WERI-Rb-1 (cell line): ENCODE results near the gene PYGB.

ENCODE experiments used
- DNase-seq: peaks from one replicate; pipeline ENCODE4 v3.0.0-alpha.2; 2020
- H3K27ac ChIP-seq: fragments of 250-450 bp; sonication (Bioruptor Pico); 2 replicates; pipeline ENCODE4 v1.5.1; 2020; ENCODE audit warnings: mild to moderate bottlenecking, moderate library complexity
- H3K27me3 ChIP-seq: fragments of 250-450 bp; sonication (Bioruptor Pico); 2 replicates; pipeline ENCODE4 v1.5.1; 2021; ENCODE audit warnings: mild to moderate bottlenecking, low read depth, moderate library complexity; ENCODE audit not compliant: insufficient read depth, severe bottlenecking
- H3K36me3 ChIP-seq: fragments of 250-450 bp; sonication (Bioruptor Pico); 2 replicates; pipeline ENCODE4 v1.5.1; 2020; ENCODE audit warnings: mild to moderate bottlenecking, moderate library complexity
- H3K4me3 ChIP-seq: 2 replicates; pipeline ENCODE4 v1.5.1; 2011; ENCODE audit warnings: low read depth, mild to moderate bottlenecking, control low read depth, low read length
- H3K9me3 ChIP-seq: fragments of 250-450 bp; sonication (Bioruptor Pico); 2 replicates; pipeline ENCODE4 v1.5.1; 2021; ENCODE audit warnings: mild to moderate bottlenecking, moderate library complexity; ENCODE audit not compliant: severe bottlenecking
- TF ChIP-seq, protein P1 (sequence below): IDR thresholded peaks from 2 replicates; pipeline ENCODE4 v1.5.1; 2011; ENCODE audit warnings: low read depth, mild to moderate bottlenecking, control low read depth, inconsistent platforms, low read length

The PYGB gene

DNA sequence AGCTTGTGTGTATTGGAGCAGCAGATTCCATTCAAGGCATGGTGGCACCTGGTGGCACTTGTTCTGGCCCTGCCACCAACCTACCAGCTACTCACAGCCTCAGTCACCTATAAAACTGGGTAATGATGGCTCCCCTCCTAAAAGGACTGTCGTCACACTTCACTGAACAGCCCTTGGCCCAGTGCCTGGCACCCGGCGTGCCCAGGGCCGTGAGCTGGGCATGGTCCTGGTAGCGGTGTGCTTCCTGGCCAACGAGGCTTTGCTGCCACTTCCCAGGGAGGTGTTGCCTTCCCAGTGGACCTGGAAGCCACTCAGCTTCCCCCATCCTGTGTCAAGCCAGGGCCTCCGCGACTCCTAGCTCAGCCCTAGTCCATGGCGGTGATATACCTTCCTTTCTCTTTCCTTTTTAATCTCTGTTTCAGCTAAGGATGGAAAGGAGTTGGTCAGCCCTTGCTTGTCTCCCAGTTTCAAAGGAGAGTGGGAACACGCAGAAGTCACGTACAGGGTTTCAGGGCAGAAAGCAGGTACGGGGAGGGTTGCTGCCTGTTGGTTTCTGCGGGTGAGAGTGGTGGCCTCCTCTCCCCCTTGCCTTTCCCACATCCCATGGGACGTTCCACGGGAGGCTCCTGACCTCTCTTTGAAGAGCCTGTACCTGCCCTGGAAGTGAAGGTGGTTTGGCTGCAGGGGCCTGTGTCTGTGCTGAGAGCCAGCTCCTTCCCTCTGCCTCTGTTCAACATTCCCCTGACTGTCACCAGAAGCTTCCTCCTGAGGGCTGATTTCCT, 26.9 kb upstream of the PYGB start:
- H3K27me3 ChIP-seq, result no peaks in the 10 kb centered on the region
- peaks cover 49% of the 10 kb centered on the region for H3K36me3 ChIP-seq
- no peaks in the 10 kb centered on the region for H3K9me3 ChIP-seq
- TF ChIP-seq, protein P1, sequence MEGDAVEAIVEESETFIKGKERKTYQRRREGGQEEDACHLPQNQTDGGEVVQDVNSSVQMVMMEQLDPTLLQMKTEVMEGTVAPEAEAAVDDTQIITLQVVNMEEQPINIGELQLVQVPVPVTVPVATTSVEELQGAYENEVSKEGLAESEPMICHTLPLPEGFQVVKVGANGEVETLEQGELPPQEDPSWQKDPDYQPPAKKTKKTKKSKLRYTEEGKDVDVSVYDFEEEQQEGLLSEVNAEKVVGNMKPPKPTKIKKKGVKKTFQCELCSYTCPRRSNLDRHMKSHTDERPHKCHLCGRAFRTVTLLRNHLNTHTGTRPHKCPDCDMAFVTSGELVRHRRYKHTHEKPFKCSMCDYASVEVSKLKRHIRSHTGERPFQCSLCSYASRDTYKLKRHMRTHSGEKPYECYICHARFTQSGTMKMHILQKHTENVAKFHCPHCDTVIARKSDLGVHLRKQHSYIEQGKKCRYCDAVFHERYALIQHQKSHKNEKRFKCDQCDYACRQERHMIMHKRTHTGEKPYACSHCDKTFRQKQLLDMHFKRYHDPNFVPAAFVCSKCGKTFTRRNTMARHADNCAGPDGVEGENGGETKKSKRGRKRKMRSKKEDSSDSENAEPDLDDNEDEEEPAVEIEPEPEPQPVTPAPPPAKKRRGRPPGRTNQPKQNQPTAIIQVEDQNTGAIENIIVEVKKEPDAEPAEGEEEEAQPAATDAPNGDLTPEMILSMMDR, result no peak
- no peak for DNase-seq
- no peak overlapping the region for H3K4me3 ChIP-seq
- H3K27ac ChIP-seq, result no peak overlapping the region

DNA sequence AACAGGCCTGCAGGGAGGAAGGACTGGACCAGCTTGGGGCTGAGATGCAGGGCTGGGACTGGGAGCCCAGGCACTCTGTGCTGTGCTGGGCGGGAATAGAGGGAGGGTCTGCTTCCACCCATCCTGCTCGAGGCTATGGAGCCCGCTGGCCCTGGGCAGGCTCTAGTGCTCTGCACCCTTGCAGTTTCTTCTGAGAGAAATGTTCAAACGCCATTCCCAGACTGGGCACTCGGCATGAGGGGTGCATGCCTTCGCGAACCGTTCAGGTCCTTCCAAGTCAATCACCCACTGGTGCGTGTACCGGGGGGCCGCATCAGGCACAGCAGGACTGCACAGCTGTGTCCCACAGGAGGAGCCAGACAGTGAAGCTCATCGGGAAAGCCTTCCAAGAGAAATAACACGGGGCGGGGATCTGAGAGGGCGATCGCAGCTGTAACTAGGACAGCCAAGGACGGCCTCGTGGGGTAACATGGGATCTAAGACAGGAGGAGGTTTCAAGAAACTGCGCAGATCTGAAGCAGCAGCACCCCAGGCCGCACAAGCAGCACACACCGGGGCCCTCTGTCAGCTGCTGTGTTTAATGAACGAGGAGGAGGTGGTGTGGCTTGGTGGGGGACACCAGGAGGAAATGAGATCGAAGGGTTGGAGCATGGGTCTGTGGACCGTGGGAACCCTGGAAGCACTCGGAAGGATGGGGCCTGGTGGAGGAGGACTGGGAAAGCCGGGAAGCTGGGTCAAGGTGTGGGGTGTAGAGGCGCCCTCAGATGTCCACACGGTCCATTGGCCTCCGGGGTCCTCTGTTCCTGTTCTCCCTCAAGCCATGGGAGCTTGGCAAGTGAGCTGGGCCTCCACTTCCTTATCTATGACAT, 26.1 kb upstream of the PYGB start:
- TF ChIP-seq, protein P1, result no peak
- Histone ChIP-seq H3K9me3 (no peaks in the 10 kb centered on the region), H3K27me3 (no peaks in the 10 kb centered on the region), H3K27ac (no peak overlapping the region), H3K36me3 (peaks cover 43% of the 10 kb centered on the region), H3K4me3 (no peak overlapping the region)
- DNase-seq, result no peak

DNA sequence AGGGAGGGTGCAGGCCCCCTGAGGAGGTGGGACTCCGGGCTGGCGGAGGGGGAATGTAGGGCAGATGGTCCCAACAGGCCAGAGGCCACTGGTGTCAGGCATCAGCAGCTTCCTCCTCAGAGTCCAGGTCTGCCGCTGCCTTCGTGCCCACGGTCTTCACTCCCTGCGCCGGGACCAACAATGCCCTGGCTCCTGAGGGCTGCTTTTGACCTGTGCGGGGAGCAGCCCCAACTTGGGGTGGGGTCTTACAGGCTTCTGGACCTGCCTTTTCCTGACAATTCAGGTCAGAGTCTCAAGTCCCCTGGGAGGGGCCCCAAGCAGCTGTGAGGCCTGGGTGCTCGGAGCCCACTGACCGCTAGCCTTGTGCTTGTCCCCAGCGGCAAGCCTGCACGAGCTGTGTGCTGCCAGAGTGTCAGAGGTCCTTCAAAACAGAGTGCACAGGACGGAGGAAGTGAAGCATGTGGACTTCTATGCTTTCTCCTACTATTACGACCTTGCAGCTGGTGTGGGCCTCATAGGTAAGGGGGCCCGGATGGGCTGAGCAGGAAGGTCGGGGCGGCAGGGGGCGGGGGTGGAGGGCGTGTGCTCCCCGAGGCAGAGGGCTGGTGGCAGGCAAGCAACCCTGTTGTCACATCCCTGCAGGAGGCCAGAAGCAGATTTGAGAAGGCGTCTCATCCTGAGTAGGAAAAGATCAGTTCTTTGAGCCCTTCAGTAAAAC, 25.3 kb upstream of the PYGB start:
- H3K27me3 ChIP-seq, result no peaks in the 10 kb centered on the region
- DNase-seq, result no peak
- no peaks in the 10 kb centered on the region for H3K9me3 ChIP-seq
- H3K27ac ChIP-seq, result peak overlapping the region; percentile 34
- TF ChIP-seq, protein P1, result no peak
- H3K36me3 ChIP-seq, result peaks cover 37% of the 10 kb centered on the region
- no peak overlapping the region for H3K4me3 ChIP-seq

DNA sequence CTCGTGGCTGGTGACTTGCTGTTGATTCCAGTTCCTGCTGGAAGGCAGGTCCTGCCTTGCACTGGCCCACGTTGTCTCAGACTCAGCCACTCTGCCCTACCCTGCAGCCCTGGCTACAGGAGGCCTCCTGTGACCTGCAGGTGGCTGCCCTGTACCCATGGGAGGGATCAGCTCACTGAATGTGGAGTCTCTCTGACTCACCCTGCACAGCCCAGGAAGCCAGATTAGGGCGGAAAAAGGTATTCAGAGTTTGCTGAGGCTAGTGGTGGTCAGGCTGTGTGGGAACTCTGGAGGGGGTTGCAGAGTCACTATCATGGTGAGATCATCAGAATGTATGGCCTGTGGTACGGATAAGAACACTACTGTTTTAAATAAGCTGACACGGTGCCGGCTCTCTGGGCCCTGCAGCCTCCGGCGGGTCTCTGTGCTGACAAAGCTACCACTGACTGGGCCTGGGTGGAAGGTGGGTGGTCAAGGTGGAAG, 24.7 kb upstream of the PYGB start:
- peak overlapping the region; percentile 6 for H3K27ac ChIP-seq
- peaks cover 34% of the 10 kb centered on the region for H3K36me3 ChIP-seq
- no peaks in the 10 kb centered on the region for H3K9me3 ChIP-seq
- H3K4me3 ChIP-seq, result no peak overlapping the region
- H3K27me3 ChIP-seq, result no peaks in the 10 kb centered on the region
- TF ChIP-seq, protein P1, result peak; percentile 30; the same call in 1 of the 2 replicates
- peak; percentile 72 for DNase-seq

DNA sequence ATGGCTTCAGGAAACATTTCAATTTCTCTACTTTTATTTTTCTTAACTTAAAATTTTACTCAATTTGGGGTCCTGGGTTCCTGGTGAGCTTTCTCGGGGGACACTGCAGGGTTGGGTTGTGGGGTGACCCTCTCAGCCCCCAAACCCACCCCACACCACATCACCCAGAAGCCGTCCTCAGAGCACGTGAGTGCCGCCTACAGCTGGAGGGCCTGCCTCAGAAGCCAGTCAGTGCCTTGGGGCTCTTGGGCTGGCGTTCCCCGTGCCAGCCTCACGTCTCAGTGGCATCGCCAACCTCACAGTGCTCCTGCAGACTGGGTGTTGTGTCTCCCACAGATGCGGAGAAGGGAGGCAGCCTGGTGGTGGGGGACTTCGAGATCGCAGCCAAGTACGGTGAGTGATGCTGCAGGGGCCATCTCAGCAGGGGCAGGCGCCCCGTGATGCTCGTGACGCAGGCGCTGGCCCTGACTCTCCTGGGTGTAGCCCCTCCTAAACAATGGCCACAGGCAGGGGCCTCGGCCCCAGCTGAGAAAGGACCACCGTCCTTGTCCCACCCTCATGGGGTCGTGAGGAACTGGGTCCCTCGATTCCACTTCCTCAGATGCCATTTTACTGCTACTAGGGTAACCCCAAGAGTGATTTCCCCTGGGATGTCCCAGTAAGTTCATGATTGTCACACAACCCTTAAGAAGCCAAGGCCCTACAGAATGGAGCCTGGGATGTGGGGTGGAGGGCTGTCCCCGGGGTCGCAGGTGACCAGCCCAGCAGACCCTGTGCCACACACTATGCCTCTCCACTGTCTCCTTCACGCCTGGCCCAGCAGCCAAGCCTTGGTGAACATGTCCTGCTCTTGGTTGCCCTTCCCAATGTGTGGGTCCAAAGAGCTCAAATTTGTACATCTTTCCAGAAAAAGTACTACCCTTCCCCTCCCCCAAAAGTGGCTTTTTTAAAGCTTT, 23.8 kb upstream of the PYGB start:
- peaks cover 26% of the 10 kb centered on the region for H3K36me3 ChIP-seq
- H3K9me3 ChIP-seq, result no peaks in the 10 kb centered on the region
- peak overlapping the region; percentile 6 for H3K27ac ChIP-seq
- TF ChIP-seq, protein P1, result no peak
- no peak for DNase-seq
- no peaks in the 10 kb centered on the region for H3K27me3 ChIP-seq
- no peak overlapping the region for H3K4me3 ChIP-seq
